ENCODE results near the gene URGCP. TPM values are rescaled to one million over a fixed set of nuclear protein-coding genes. Genes with fewer than 3 reads are reported as not detected.
"Not testable (repeated sequence)": the region's sequence is repeated elsewhere in the genome, so short reads cannot be mapped to it uniquely, and the experiment has no call there.

URGCP gene
- total RNA-seq, 1 experiment from 2014 or later = 38.3 TPM

- H3K27me3 ChIP-seq = no peaks in the 10 kb centered on the region
- DNase-seq = no peak
- peak overlapping the region; percentile 67 for H3K4me3 ChIP-seq
- peaks cover 26% of the 10 kb centered on the region for H3K36me3 ChIP-seq
- no peaks in the 10 kb centered on the region for H3K9me3 ChIP-seq
Measured at GRCh38 chr7:43868681-43869005, 37.8 kb downstream of the URGCP start.

DNA sequence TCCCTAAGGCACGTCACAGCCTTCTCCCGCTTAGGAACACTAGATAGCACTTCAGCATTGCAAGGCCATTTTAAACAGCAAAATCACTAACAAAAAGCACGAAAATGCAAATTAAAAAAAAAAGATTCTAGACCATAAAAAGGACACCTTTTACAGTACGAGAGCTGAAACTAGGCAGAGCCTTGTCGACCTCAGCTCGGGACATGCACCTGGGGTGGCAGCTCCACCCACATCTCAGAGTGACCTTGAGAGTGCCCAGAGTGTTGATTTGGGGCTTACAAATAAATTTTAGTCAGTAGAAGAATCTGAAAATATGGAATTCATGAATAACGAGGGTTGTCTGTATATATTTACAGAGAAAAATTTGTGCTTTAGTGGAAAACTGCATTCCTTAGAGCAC, 38.2 kb downstream of the URGCP start:
- no peaks in the 10 kb centered on the region for H3K9me3 ChIP-seq
- no peak for DNase-seq
- H3K27me3 ChIP-seq = no peaks in the 10 kb centered on the region
- peak overlapping the region; percentile 67 for H3K4me3 ChIP-seq
- H3K36me3 ChIP-seq = peaks cover 25% of the 10 kb centered on the region

DNA sequence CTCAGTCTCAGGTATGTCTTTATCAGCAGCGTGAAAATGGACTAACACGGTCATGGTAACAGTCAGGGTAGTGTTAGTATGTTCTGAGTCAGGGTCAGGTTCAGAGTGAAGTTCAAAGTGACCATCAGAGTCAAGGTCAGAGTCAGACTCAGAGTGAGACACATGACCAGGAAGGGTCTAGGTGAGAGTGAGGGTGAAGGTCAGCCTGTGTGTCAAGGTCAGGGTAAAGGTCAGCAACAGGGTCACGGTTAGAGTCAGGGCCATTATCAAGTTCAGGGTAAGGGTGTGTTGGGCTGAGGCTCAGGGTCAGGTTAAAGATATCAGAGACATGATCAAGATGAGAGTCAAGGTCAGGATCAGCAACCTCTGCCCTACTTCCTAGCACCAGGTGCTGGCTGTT, 41.1 kb downstream of the URGCP start:
- no peak for DNase-seq
- Histone ChIP-seq H3K36me3 (peaks cover 25% of the 10 kb centered on the region), H3K9me3 (no peaks in the 10 kb centered on the region), H3K27me3 (no peaks in the 10 kb centered on the region), H3K4me3 (no peak overlapping the region)

DNA sequence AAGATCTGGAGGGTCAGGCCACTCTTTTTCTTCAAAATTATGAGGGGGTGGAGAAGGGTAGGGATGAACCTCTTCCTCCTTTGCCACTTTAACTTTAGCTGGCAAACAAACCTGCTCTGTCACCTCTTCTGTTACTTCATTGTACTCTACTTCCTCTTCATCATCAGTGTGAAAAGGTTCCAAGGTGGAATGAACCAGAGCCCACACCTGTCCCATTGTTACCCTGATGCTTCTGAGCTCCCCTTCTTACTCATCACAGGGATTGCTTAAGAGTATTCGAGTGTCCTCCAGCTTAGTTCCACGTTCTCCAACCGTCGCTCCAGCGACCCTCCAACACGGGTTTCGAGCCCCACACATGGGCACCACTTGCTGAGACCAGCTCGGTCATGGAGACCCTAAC, 42.3 kb downstream of the URGCP start:
- Histone ChIP-seq H3K27me3 (no peaks in the 10 kb centered on the region), H3K36me3 (peaks cover 25% of the 10 kb centered on the region), H3K9me3 (no peaks in the 10 kb centered on the region), H3K4me3 (no peak overlapping the region)
- no peak for DNase-seq

DNA sequence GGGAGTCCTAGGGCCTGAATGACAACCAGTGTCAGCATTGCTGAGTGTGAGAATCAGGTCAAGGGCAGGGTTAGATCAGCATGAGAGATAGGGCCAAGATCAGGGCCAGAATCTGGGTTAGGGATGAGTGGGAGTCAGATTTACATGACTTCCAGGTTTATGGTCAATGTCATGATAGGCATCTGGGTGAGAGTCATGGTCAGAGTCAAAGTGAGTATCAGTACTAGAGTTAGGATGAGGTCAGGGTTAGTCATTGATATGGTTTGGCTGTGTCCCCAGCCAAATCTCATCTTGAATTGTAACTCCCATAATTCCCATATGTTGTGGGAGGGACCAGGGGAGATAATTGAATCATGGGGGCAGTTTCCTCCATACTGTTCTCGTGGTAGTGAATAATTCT, 49.4 kb downstream of the URGCP start:
- no peaks in the 10 kb centered on the region for H3K27me3 ChIP-seq
- DNase-seq = no peak

DNA sequence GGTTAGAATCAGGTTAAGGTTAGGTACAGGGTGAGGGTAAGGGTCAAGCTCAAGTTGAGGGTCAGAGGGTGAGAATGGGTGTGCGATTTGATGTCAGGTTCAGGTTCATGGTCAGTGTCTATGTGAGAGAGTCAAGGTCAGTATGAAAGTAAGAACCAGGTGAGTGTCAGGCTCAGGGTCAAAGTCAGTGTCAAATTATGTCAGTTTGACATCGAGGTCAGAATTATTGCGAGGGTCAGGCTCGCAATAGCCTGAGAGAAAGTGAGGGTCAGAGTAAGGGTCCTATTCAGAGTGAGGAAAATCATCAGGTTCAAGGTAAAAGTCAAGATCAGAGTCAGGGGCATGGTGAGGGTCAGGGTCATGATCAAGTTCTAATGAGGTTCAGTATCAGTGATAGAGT, 50.1 kb downstream of the URGCP start:
- H3K36me3 ChIP-seq = no peaks in the 10 kb centered on the region
- no peaks in the 10 kb centered on the region for H3K27me3 ChIP-seq
- H3K4me3 ChIP-seq = no peak overlapping the region
- H3K9me3 ChIP-seq = no peaks in the 10 kb centered on the region
- DNase-seq = no peak

More for the DNA sequence above, 49.4 kb downstream of the URGCP start:
- no peak overlapping the region for H3K4me3 ChIP-seq
- H3K9me3 ChIP-seq = no peaks in the 10 kb centered on the region
- H3K36me3 ChIP-seq = no peaks in the 10 kb centered on the region

DNA sequence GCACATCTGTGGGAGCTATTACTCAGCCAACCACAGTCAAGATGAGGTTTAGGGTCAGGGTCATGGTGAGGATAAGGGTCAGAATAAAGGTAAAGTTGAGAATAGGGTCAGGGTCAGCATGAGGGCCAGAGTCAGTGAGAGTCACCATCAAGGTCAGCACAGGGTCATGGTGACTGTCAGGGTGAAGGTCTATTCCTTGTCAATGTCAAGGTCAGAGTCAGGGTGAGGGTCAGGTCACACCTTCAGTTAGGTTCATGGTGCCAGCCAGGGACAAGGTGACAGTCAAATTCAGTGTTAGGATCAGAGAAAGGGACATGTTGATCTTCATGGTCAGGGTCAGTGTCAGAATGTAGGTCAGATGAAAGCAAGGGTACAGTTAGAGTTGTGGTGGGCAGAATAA, 51.2 kb downstream of the URGCP start:
- no peak for DNase-seq
- Histone ChIP-seq H3K36me3 (no peaks in the 10 kb centered on the region), H3K4me3 (no peak overlapping the region), H3K27me3 (no peaks in the 10 kb centered on the region), H3K9me3 (no peaks in the 10 kb centered on the region)

- no peak for DNase-seq
- Histone ChIP-seq H3K36me3 (no peaks in the 10 kb centered on the region), H3K4me3 (no peak overlapping the region), H3K9me3 (no peaks in the 10 kb centered on the region), H3K27me3 (no peaks in the 10 kb centered on the region)
Measured at GRCh38 chr7:43851805-43852204, 54.6 kb downstream of the URGCP start.

DNA sequence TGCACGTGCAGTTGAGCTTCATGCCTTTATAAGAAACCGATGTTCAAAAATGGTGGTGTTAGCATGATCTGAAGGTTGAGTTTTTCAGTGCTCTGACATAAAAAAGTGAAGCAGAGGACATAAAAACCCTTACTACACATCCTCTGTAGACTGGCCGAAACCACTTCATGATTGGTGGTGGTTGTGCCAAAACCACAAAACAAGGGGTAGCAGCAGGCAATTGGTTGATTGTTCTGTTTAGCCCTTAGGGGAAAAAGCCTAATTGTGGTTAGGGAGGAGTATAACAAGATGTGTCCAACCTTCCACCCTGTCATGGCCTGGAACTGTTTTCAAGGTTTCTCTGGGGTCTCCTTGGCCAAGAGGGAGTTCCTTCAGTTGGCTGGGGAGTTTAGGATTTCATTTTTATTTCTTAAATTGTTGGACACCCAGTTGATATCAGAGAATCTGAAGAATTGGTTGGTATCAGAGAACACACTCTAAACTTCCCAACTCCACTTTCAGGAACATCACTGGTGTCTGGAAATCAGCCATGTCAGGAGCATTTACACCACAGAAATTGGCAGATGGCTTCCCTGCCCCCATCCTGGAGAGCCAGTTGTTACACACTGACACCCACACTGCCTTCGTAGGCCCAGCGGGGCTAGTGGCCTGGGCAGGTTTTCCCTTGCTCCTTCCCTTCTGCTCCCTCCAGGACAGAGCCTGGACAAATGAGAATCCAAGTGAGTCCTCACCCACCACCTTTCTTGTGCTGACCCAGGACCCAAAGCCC, 55.9 kb downstream of the URGCP start:
- no peaks in the 10 kb centered on the region for H3K36me3 ChIP-seq
- DNase-seq = no peak
- no peaks in the 10 kb centered on the region for H3K27me3 ChIP-seq
- no peaks in the 10 kb centered on the region for H3K9me3 ChIP-seq
- H3K4me3 ChIP-seq = no peak overlapping the region

DNA sequence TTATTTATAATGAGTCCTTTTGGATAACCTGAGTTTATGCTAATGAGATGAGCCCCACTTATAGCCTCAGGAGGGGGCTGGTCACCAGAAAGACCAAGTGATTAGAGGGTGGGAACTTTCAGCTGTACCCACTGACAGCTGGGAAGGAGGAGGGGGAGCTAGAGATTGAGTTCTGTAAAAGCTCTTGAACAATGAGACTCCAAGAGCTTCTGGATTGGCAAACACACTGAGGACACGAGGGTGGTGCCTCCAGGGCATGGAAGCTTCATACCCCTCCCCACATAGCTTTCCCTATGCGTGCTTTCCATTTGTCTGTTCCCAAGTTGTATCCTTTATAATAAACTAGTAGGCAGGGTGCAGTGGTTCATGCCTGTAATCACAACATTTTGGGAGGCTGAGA, 57.3 kb downstream of the URGCP start:
- DNase-seq = no peak
- Histone ChIP-seq H3K27me3 (no peaks in the 10 kb centered on the region), H3K4me3 (no peak overlapping the region), H3K36me3 (no peaks in the 10 kb centered on the region), H3K9me3 (no peaks in the 10 kb centered on the region)

GRCh38 chr7:43847496-43847895, 58.9 kb downstream of the URGCP start:
- H3K4me3 ChIP-seq = no peak overlapping the region
- no peaks in the 10 kb centered on the region for H3K9me3 ChIP-seq
- no peaks in the 10 kb centered on the region for H3K36me3 ChIP-seq
- H3K27me3 ChIP-seq = no peaks in the 10 kb centered on the region
- DNase-seq = peak; percentile 28

DNA sequence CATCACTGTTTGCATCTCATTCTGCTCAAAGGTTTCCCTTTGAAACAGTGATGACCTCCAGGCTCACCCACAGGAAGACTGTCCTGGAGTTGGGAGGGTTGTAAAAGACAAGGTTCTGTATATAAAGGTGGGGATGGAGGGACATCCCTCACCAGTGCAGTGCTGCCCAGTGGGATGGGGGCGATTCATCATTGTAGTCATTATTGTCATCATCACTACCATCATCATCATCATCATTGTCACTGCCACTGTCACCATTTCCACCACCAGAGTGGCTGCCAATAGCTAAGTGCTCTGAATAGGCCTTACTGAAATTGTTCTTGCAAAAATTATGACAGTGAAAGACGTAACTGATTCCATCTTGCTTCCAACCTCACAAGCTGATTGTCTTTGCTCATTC, 61.7 kb downstream of the URGCP start:
- no peak overlapping the region for H3K4me3 ChIP-seq
- H3K9me3 ChIP-seq = no peaks in the 10 kb centered on the region
- no peak for DNase-seq
- H3K36me3 ChIP-seq = no peaks in the 10 kb centered on the region
- no peaks in the 10 kb centered on the region for H3K27me3 ChIP-seq

- H3K36me3 ChIP-seq = no peaks in the 10 kb centered on the region
- H3K9me3 ChIP-seq = no peaks in the 10 kb centered on the region
- no peaks in the 10 kb centered on the region for H3K27me3 ChIP-seq
- no peak overlapping the region for H3K4me3 ChIP-seq
- no peak for DNase-seq
Measured at GRCh38 chr7:43844257-43844656, 62.1 kb downstream of the URGCP start.

- no peaks in the 10 kb centered on the region for H3K36me3 ChIP-seq
- DNase-seq = no peak
- no peaks in the 10 kb centered on the region for H3K27me3 ChIP-seq
- H3K9me3 ChIP-seq = no peaks in the 10 kb centered on the region
- H3K4me3 ChIP-seq = no peak overlapping the region
Measured at GRCh38 chr7:43843296-43843695, 63.1 kb downstream of the URGCP start.

DNA sequence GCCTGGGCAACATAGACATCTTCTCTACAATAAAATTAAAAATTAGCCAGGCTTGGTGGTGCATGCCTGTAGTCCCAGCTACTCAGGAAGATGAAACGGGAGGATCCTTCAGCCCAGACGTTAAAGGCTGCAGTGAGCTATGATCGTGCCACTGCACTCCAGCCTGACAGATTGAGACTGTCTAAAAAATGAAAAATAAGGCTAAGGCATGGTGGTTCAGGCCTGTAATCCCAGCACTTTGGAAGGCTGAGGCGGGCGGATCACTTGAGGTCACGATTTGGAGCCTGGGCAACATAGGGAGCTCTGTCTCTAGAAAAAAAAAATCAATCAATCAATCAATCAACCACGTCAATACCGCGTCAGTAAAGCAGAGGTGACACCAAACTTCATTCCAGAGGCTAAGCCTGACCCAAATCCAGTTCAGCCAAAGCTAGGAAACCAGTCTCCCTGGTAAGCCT, 68.2 kb downstream of the URGCP start:
- no peak overlapping the region; the same call in 1 of the 2 replicates for H3K4me3 ChIP-seq
- no peak for DNase-seq
- H3K36me3 ChIP-seq = no peaks in the 10 kb centered on the region
- H3K27me3 ChIP-seq = no peaks in the 10 kb centered on the region
- peaks cover 2% of the 10 kb centered on the region; the same call in 1 of the 2 replicates for H3K9me3 ChIP-seq

DNA sequence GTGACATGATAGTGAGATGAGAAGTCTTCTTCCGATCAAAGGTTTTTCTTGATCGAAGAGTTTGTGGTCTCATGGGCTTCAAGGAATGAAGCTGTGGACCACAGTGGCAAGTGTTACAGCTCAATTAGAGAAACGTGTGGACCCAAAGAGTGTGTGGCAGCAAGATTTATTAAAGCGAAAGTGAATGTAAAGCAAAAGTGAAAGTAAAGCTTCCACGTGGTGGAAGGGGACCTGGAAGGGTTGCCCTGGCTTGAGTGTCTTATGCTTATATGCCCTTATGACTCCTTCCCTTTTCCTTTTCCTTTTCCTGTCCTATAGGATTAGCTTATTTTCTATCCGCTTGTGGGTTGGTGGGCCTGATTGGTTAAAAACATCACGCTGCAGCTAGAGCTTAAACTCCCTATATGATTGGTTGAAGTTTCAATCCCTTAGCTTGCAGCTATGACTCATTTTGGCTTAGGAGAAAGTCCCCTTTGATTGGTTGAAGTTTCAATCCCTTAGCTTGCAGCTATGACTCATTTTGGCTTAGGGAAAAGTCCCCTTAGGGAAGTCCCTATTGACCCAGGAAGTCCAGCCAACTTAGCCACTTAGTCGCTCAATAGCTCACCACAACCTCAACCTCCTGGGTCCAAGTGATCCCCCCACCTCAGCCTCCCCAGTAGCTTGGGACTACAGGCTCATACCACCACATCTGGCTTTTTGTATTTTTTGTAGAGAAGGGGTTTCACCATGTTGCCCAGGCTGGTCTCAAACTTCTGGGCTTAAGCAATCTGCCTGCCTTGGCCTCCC, 71.7 kb downstream of the URGCP start:
- H3K4me3 ChIP-seq = peak overlapping the region; percentile 1; the same call in 1 of the 2 replicates
- H3K27me3 ChIP-seq = no peaks in the 10 kb centered on the region
- DNase-seq = peak; percentile 16
- peaks cover 2% of the 10 kb centered on the region; the same call in 1 of the 2 replicates for H3K9me3 ChIP-seq
- H3K36me3 ChIP-seq = no peaks in the 10 kb centered on the region

DNA sequence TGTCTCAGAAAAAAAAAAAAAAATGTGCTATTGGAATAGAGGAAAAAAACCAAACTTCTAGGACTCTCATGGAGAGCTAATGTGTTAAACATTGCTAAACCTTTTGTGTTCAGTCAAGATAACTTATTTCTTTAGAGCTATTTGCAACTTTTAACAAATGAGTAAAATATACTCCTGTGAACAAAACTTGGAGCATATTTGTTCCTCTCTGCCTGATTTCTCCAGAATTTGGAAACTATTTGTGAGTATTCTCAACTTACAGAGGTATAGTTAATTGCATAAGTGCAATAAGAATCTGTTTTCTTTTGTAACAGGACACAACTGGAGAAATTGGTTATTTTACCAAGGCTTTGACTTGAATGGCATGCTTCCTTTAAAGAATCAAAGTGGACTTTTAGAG, 75.5 kb downstream of the URGCP start:
- not testable (repeated sequence) for H3K9me3 ChIP-seq, DNase-seq, H3K36me3 ChIP-seq, H3K4me3 ChIP-seq, H3K27me3 ChIP-seq
